ENCODE measurements around the gene SLC25A26. TPM values are rescaled to one million over a fixed set of nuclear protein-coding genes. Genes with fewer than 3 reads are reported as not detected.

Gene SLC25A26
- total and polyA plus RNA-seq, 2 experiments from 2014 or later, result 19.8 to 25.7 TPM

- Histone ChIP-seq H3K9me3 (ENCODE audit: low read depth) (no peaks in the 10 kb centered on the region), H3K4me3 (no peak overlapping the region), H3K36me3 (replicated peaks; ENCODE audit: insufficient read depth, low read depth) (no peaks in the 10 kb centered on the region), H3K4me2 (no peak overlapping the region), H3K27me3 (no peaks in the 10 kb centered on the region), H3K9me2 (replicated peaks; ENCODE audit: insufficient read depth) (no peaks in the 10 kb centered on the region), H4K20me1 (ENCODE audit: insufficient read depth, poor library complexity, severe bottlenecking) (no peaks in the 10 kb centered on the region), H3K79me2 (no peaks in the 10 kb centered on the region), H3K4me1 (ENCODE audit: insufficient read depth) (no peaks in the 10 kb centered on the region), H2AFZ (no peak overlapping the region), H3K27ac (no peak overlapping the region)
- DNase-seq (ENCODE audit: low spot score), result no peak
- TF ChIP-seq EZH2 (IDR thresholded peaks at IDR 0.05; ENCODE audit: borderline replicate concordance), result no peak
- TF ChIP-seq EZH2phosphoT487 (IDR thresholded peaks at IDR 0.05; ENCODE audit: low read depth, severe bottlenecking, unreplicated experiment), result no peak
- TF ChIP-seq CTCF (IDR thresholded peaks at IDR 0.05; ENCODE audit: poor library complexity), result no peak
- WGBS (ENCODE audit: low lambda C conversion rate, missing lambda C conversion rate), result 84% methylated on average over 2 of the region's 2 CpGs
Measured at GRCh38 chr3:66203275-66203674, 17.5 kb upstream of the SLC25A26 start.

- H2AFZ ChIP-seq, result no peak overlapping the region
- H3K4me1 ChIP-seq (ENCODE audit: insufficient read depth), result no peaks in the 10 kb centered on the region
- no peaks in the 10 kb centered on the region for H3K9me3 ChIP-seq (ENCODE audit: low read depth)
- H3K36me3 ChIP-seq (replicated peaks; ENCODE audit: insufficient read depth, low read depth), result no peaks in the 10 kb centered on the region
- no peak overlapping the region for H3K4me2 ChIP-seq
- no peak overlapping the region for H3K4me3 ChIP-seq
- H3K27ac ChIP-seq, result no peak overlapping the region
- no peaks in the 10 kb centered on the region for H3K79me2 ChIP-seq
- over 99% methylated on average over 6 of the region's 7 CpGs for WGBS (ENCODE audit: low lambda C conversion rate, missing lambda C conversion rate)
- no peaks in the 10 kb centered on the region for H3K9me2 ChIP-seq (replicated peaks; ENCODE audit: insufficient read depth)
- H4K20me1 ChIP-seq (ENCODE audit: insufficient read depth, poor library complexity, severe bottlenecking), result no peaks in the 10 kb centered on the region
- TF ChIP-seq EZH2 (IDR thresholded peaks at IDR 0.05; ENCODE audit: borderline replicate concordance), result no peak
- no peak for TF ChIP-seq EZH2phosphoT487 (IDR thresholded peaks at IDR 0.05; ENCODE audit: low read depth, severe bottlenecking, unreplicated experiment)
- no peak for TF ChIP-seq CTCF (IDR thresholded peaks at IDR 0.05; ENCODE audit: poor library complexity)
- DNase-seq (ENCODE audit: low spot score), result no peak
- H3K27me3 ChIP-seq, result no peaks in the 10 kb centered on the region
Measured at GRCh38 chr3:66206806-66207205, 14.0 kb upstream of the SLC25A26 start.

GRCh38 chr3:66208189-66208588, 12.6 kb upstream of the SLC25A26 start:
- Histone ChIP-seq H3K9me2 (replicated peaks; ENCODE audit: insufficient read depth) (no peaks in the 10 kb centered on the region), H3K36me3 (replicated peaks; ENCODE audit: insufficient read depth, low read depth) (no peaks in the 10 kb centered on the region), H3K79me2 (no peaks in the 10 kb centered on the region), H3K4me2 (no peak overlapping the region), H3K9me3 (ENCODE audit: low read depth) (no peaks in the 10 kb centered on the region), H3K27ac (no peak overlapping the region), H3K4me1 (ENCODE audit: insufficient read depth) (no peaks in the 10 kb centered on the region), H3K27me3 (no peaks in the 10 kb centered on the region), H4K20me1 (ENCODE audit: insufficient read depth, poor library complexity, severe bottlenecking) (no peaks in the 10 kb centered on the region), H2AFZ (no peak overlapping the region), H3K4me3 (no peak overlapping the region)
- WGBS (ENCODE audit: low lambda C conversion rate, missing lambda C conversion rate), result 89% methylated on average over 3 of the region's 3 CpGs
- TF ChIP-seq EZH2phosphoT487 (IDR thresholded peaks at IDR 0.05; ENCODE audit: low read depth, severe bottlenecking, unreplicated experiment), result no peak
- no peak for DNase-seq (ENCODE audit: low spot score)

GRCh38 chr3:66210687-66211295, 10.0 kb upstream of the SLC25A26 start:
- Histone ChIP-seq H3K36me3 (replicated peaks; ENCODE audit: insufficient read depth, low read depth) (no peaks in the 10 kb centered on the region), H3K4me3 (no peak overlapping the region), H3K27me3 (no peaks in the 10 kb centered on the region), H3K9me3 (ENCODE audit: low read depth) (no peaks in the 10 kb centered on the region), H2AFZ (no peak overlapping the region), H3K4me2 (no peak overlapping the region), H3K4me1 (ENCODE audit: insufficient read depth) (no peaks in the 10 kb centered on the region), H3K9me2 (replicated peaks; ENCODE audit: insufficient read depth) (no peaks in the 10 kb centered on the region), H3K27ac (no peak overlapping the region), H4K20me1 (ENCODE audit: insufficient read depth, poor library complexity, severe bottlenecking) (no peaks in the 10 kb centered on the region), H3K79me2 (no peaks in the 10 kb centered on the region)
- no peak for DNase-seq (ENCODE audit: low spot score)
- TF ChIP-seq EZH2 (IDR thresholded peaks at IDR 0.05; ENCODE audit: borderline replicate concordance) (no peak), EZH2phosphoT487 (IDR thresholded peaks at IDR 0.05; ENCODE audit: low read depth, severe bottlenecking, unreplicated experiment) (no peak), CTCF (IDR thresholded peaks at IDR 0.05; ENCODE audit: poor library complexity) (no peak)
- 91% methylated on average over 9 of the region's 9 CpGs for WGBS (ENCODE audit: low lambda C conversion rate, missing lambda C conversion rate)

Data from hepatocyte (in vitro differentiated cells).